BJ (cell line): ENCODE data around the gene REM2. TPM values are rescaled to one million over a fixed set of nuclear protein-coding genes. Genes with fewer than 3 reads are reported as not detected.

Experiments used
- CTCF ChIA-PET: fragments of 350-600 bp; formaldehyde crosslinking; extraction: SDS; loops from one replicate; lab custom pipeline; 2021; ENCODE audit warnings: antibody characterized with exemption, inconsistent platforms; lab: Yijun Ruan, JAX
- POLR2A ChIA-PET: fragments of 300-600 bp; sonication (Branson Sonifier 250); formaldehyde crosslinking; extraction: SDS; loops from one replicate; lab custom pipeline; 2021; ENCODE audit warnings: antibody characterized with exemption; lab: Charles Lee
- DNase-seq: peaks from one replicate; pipeline ENCODE4 v3.0.0-alpha.2; 2011; ENCODE audit warnings: low read depth
- H3K27me3 ChIP-seq: 2 replicates; pipeline ENCODE4 v1.6.0; 2011; ENCODE audit warnings: low read length; ENCODE audit not compliant: control insufficient read depth, insufficient read depth
- H3K36me3 ChIP-seq: 2 replicates; pipeline ENCODE4 v1.5.1; 2011; ENCODE audit warnings: low read length; ENCODE audit not compliant: control insufficient read depth, insufficient read depth
- H3K4me3 ChIP-seq: 2 replicates; pipeline ENCODE4 v1.5.1; 2011; ENCODE audit warnings: low read depth, mild to moderate bottlenecking, control low read depth, low read length
- polyA plus RNA-seq: library from polyadenylated mRNA; depleted of rRNA; stranded (reverse); fragments of >200 nt; gene quantifications from 2 replicates; pipeline ENCODE4 v1.2.3, GENCODE V29; 2011
- TF ChIP-seq, protein P1 (sequence below): IDR thresholded peaks from 2 replicates; pipeline ENCODE4 v1.5.1; 2011; ENCODE audit warnings: low read depth, mild to moderate bottlenecking, control low read depth, inconsistent platforms, low read length, moderate library complexity; ENCODE audit not compliant: insufficient read depth

REM2 gene
- polyA plus RNA-seq, 1 experiment: 0.10 TPM

DNA sequence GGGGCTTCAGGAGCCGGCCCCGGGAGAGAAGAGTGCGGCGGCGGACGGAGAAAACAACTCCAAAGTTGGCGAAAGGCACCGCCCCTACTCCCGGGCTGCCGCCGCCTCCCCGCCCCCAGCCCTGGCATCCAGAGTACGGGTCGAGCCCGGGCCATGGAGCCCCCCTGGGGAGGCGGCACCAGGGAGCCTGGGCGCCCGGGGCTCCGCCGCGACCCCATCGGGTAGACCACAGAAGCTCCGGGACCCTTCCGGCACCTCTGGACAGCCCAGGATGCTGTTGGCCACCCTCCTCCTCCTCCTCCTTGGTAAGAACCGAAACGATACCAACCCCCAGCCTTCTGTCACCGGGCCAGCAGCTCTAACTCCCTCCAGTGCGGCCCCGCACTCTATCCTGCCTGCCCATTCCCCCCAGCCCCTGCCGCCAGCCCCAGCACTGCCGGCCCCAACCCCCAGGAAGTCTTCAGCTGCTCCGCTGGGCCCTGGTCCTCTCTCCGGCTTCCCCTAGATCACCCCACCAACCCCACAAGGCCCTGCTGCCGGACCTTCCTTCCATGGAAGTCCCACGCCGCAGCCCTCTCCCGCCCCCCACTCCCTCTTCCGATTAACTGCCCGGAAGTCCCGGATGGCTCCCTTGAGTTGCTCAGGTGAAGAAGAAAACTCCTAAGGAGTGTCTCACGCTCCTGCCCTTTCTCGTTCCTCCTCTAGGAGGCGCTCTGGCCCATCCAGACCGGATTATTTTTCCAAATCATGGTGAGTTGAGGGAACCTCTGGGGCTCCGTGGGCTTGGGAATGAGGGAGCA is 10.8 kb upstream of the REM2 start:
- Histone ChIP-seq H3K4me3 (peak overlapping the region; percentile 97), H3K36me3 (peaks cover 32% of the 10 kb centered on the region), H3K27me3 (no peaks in the 10 kb centered on the region)
- ChIA-PET POLR2A (interaction anchor here (0.6 to 0.9 kb wide), 3 partner anchors 13 to 44 kb away, joined by 5 to 8 read pairs (median 6); no protein-coding TSS in a partner anchor), CTCF (interaction anchor here (0.7 to 5.7 kb wide), 23 partner anchors 11 to 315 kb away, joined by 3 to 95 read pairs (median 4); partner anchors contain the start of genes AJUBA, RBM23 and REM2)
- TF ChIP-seq, protein P1, sequence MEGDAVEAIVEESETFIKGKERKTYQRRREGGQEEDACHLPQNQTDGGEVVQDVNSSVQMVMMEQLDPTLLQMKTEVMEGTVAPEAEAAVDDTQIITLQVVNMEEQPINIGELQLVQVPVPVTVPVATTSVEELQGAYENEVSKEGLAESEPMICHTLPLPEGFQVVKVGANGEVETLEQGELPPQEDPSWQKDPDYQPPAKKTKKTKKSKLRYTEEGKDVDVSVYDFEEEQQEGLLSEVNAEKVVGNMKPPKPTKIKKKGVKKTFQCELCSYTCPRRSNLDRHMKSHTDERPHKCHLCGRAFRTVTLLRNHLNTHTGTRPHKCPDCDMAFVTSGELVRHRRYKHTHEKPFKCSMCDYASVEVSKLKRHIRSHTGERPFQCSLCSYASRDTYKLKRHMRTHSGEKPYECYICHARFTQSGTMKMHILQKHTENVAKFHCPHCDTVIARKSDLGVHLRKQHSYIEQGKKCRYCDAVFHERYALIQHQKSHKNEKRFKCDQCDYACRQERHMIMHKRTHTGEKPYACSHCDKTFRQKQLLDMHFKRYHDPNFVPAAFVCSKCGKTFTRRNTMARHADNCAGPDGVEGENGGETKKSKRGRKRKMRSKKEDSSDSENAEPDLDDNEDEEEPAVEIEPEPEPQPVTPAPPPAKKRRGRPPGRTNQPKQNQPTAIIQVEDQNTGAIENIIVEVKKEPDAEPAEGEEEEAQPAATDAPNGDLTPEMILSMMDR: peak; percentile 97
- no peak for DNase-seq

GRCh38 chr14:22872833-22873520 is 10.0 kb upstream of the REM2 start:
- DNase-seq: no peak
- H3K36me3 ChIP-seq: peaks cover 38% of the 10 kb centered on the region
- ChIA-PET POLR2A (interaction anchor here (0.6 to 0.9 kb wide), 3 partner anchors 12 to 43 kb away, joined by 5 to 8 read pairs (median 6); no protein-coding TSS in a partner anchor), CTCF (interaction anchor here (0.6 to 5.7 kb wide), 18 partner anchors 11 to 317 kb away, joined by 3 to 95 read pairs (median 5); partner anchors contain the start of genes AJUBA and REM2)
- peak overlapping the region; percentile 97 for H3K4me3 ChIP-seq
- TF ChIP-seq, protein P1: no peak
- H3K27me3 ChIP-seq: no peaks in the 10 kb centered on the region

- no peak overlapping the region for H3K4me3 ChIP-seq
- TF ChIP-seq, protein P1: no peak
- ChIA-PET POLR2A (no interaction called here), CTCF (interaction anchor here (1.1 to 5.7 kb wide), 4 partner anchors 23 to 318 kb away, joined by 3 to 95 read pairs (median 5); no protein-coding TSS in a partner anchor)
- H3K36me3 ChIP-seq: peaks cover 49% of the 10 kb centered on the region
- DNase-seq: no peak
- H3K27me3 ChIP-seq: no peaks in the 10 kb centered on the region
Observed at GRCh38 chr14:22875003-22875747, 7.8 kb upstream of the REM2 start.

GRCh38 chr14:22875748-22876319 is 7.2 kb upstream of the REM2 start:
- H3K27me3 ChIP-seq: no peaks in the 10 kb centered on the region
- TF ChIP-seq, protein P1: no peak
- peaks cover 49% of the 10 kb centered on the region for H3K36me3 ChIP-seq
- ChIA-PET POLR2A (no interaction called here), CTCF (interaction anchor here (1.1 to 5.7 kb wide), 4 partner anchors 22 to 319 kb away, joined by 3 to 95 read pairs (median 5); no protein-coding TSS in a partner anchor)
- DNase-seq: no peak
- H3K4me3 ChIP-seq: no peak overlapping the region
